Adrenal gland (tissue), 5 donors: ENCODE results near the gene KLHDC7A.

Source experiments
- POLR2A ChIP-seq, 2 donors: fragments of 450-650 bp; IDR thresholded peaks; one replicate each; pipeline ENCODE4 v1.6.1; 2017; ENCODE audit warnings: antibody characterized with exemption in 2 of 2, mild to moderate bottlenecking in 2 of 2, moderate library complexity in 1 of 2
- TF ChIP-seq, protein P1 (sequence below), 6 experiments: fragments of 450-650 bp in 4 of 6; fragments of 200-600 bp in 2 of 6; sonication (generic) in 1 of 6; IDR thresholded peaks; 1 replicate in 5 of 6; 2 replicates in 1 of 6; pipeline versions ENCODE4 v1.5.1 to v1.8.0; 2016 to 2021; ENCODE audit warnings: antibody characterized with exemption in 6 of 6, mild to moderate bottlenecking in 2 of 6, moderate library complexity in 1 of 6
- donor health status: DM: no; HTN: no; CAD: no.

DNA sequence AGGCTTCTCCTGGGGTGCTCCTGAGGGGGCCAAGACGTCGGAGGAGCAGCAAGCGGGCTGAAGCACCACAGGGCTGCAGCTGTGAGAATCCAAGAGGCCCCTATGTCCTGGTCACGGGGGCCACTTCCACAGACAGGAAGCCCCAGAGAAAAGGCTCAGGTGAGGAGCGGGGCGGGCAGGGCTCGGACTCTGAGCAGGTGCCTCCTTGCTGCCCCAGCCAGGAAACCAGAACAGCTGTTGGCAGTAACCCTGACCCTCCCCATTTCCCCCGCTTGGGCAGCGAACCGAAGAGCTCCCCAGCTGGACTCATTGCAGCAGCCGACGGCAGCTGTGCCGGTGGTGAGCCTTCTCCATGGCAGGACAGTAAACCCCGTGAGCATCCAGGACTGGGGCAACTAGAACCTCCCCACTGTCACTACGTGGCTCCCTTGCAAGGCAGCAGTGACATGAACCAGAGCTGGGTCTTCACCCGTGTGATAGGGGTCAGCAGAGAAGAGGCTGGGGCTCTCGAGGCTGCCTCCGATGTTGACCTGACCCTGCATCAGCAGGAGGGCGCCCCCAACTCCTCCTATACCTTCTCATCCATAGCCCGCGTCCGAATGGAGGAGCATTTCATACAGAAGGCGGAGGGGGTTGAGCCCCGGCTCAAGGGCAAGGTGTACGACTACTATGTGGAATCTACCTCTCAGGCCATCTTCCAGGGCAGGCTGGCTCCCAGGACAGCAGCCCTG is 625 bp downstream of the KLHDC7A start:
- TF ChIP-seq, protein P1, sequence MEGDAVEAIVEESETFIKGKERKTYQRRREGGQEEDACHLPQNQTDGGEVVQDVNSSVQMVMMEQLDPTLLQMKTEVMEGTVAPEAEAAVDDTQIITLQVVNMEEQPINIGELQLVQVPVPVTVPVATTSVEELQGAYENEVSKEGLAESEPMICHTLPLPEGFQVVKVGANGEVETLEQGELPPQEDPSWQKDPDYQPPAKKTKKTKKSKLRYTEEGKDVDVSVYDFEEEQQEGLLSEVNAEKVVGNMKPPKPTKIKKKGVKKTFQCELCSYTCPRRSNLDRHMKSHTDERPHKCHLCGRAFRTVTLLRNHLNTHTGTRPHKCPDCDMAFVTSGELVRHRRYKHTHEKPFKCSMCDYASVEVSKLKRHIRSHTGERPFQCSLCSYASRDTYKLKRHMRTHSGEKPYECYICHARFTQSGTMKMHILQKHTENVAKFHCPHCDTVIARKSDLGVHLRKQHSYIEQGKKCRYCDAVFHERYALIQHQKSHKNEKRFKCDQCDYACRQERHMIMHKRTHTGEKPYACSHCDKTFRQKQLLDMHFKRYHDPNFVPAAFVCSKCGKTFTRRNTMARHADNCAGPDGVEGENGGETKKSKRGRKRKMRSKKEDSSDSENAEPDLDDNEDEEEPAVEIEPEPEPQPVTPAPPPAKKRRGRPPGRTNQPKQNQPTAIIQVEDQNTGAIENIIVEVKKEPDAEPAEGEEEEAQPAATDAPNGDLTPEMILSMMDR (IDR thresholded peaks at IDR 0.05), result no peak
- TF ChIP-seq POLR2A (IDR thresholded peaks at IDR 0.05), result no peak
